ENCODE results near the gene CARMIL1.
"Not testable (repeated sequence)": the region's sequence is repeated elsewhere in the genome, so short reads cannot be mapped to it uniquely, and the experiment has no call there.

The CARMIL1 gene

GRCh38 chr6:25570578-25570977 is 291.4 kb downstream of the CARMIL1 start:
- Mint-ChIP-seq H3K27ac (no peak overlapping the region), H3K4me3 (no peak overlapping the region), H3K9me3 (no peaks in the 10 kb centered on the region), H3K27me3 (no peaks in the 10 kb centered on the region), H3K4me1 (ENCODE audit: low read depth) (no peaks in the 10 kb centered on the region), H3K36me3 (ENCODE audit: low read depth) (no peaks in the 10 kb centered on the region)

DNA sequence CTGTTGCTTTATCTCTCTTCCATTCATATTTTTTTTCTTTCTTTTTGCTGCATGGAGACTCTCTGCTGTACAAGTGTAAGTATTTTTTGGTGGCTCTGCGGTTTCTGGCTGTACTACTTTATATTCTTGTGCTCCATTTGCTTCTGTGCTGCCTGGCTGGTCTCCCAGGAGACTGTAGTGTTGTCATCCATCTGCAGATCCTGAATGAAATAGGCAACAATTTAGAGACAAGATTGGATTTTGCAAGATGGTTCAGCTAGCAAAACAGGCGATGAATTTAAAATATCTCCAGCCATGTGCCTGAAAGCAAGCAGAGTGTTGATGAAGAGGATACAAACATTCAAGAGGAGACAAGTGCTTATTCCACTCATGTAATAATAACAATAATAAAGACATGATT is 297.7 kb downstream of the CARMIL1 start:
- Mint-ChIP-seq H3K4me1 (ENCODE audit: low read depth) (peaks cover 9% of the 10 kb centered on the region), H3K9me3 (no peaks in the 10 kb centered on the region), H3K4me3 (no peak overlapping the region), H3K27me3 (no peaks in the 10 kb centered on the region), H3K36me3 (ENCODE audit: low read depth) (no peaks in the 10 kb centered on the region), H3K27ac (no peak overlapping the region)

DNA sequence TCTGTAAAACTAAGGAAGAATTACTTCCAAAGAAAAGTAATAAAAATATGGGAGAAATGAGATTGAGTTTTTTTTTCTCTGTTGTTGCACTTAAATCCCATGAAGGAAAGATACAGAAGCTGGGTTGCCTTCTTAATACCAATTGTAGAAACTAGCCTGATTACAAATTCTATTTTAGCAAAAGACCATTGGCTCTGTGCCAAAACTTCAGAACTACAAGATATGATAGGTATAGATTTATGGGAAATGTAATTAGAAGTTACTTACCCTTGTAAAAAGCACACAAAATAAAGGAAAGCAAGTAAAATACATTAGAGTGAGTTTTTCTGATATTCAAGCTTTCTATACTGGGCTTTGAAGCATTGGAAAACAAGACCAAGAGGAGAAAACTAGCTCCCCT is 299.4 kb downstream of the CARMIL1 start:
- Mint-ChIP-seq H3K36me3 (ENCODE audit: low read depth) (no peaks in the 10 kb centered on the region), H3K4me3 (no peak overlapping the region), H3K9me3 (no peaks in the 10 kb centered on the region), H3K4me1 (ENCODE audit: low read depth) (peaks cover 9% of the 10 kb centered on the region), H3K27ac (no peak overlapping the region), H3K27me3 (no peaks in the 10 kb centered on the region)

GRCh38 chr6:25579391-25579883 is 300.3 kb downstream of the CARMIL1 start:
- Mint-ChIP-seq H3K27ac (no peak overlapping the region), H3K4me3 (no peak overlapping the region), H3K9me3 (no peaks in the 10 kb centered on the region), H3K27me3 (no peaks in the 10 kb centered on the region), H3K4me1 (ENCODE audit: low read depth) (peaks cover 9% of the 10 kb centered on the region), H3K36me3 (ENCODE audit: low read depth) (no peaks in the 10 kb centered on the region)

GRCh38 chr6:25579902-25580495 is 300.8 kb downstream of the CARMIL1 start:
- no peaks in the 10 kb centered on the region for H3K27me3 Mint-ChIP-seq
- peak overlapping the region; percentile 32 for H3K27ac Mint-ChIP-seq
- H3K36me3 Mint-ChIP-seq (ENCODE audit: low read depth): no peaks in the 10 kb centered on the region
- peak overlapping the region; percentile 18 for H3K4me3 Mint-ChIP-seq
- H3K4me1 Mint-ChIP-seq (ENCODE audit: low read depth): peaks cover 9% of the 10 kb centered on the region
- no peaks in the 10 kb centered on the region for H3K9me3 Mint-ChIP-seq

DNA sequence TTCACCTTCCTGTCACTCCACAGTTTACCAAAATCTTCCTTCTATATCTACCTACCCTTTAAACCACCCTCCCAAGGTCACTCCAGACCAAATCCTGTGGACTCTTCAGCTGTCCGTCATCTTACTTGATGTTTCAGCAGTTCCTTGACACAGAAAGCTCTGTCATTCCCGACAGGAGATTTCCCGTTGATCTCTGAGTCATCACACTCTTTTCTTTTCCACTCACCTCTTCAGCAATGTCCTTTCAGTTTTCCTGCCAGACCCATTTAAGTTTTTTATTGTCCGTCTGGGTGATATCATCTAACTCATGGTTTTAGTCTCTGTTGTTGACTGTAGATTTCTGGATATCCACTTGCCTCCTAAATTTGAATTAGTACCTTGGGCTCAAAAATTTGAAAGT is 302.9 kb downstream of the CARMIL1 start:
- Mint-ChIP-seq H3K4me1 (ENCODE audit: low read depth) (peaks cover 9% of the 10 kb centered on the region), H3K27me3 (no peaks in the 10 kb centered on the region), H3K36me3 (ENCODE audit: low read depth) (no peaks in the 10 kb centered on the region), H3K27ac (no peak overlapping the region), H3K9me3 (no peaks in the 10 kb centered on the region), H3K4me3 (no peak overlapping the region)

GRCh38 chr6:25583099-25583498 is 303.9 kb downstream of the CARMIL1 start:
- no peaks in the 10 kb centered on the region for H3K27me3 Mint-ChIP-seq
- no peak overlapping the region for H3K4me3 Mint-ChIP-seq
- H3K4me1 Mint-ChIP-seq (ENCODE audit: low read depth): peaks cover 9% of the 10 kb centered on the region
- no peaks in the 10 kb centered on the region for H3K9me3 Mint-ChIP-seq
- no peaks in the 10 kb centered on the region for H3K36me3 Mint-ChIP-seq (ENCODE audit: low read depth)
- H3K27ac Mint-ChIP-seq: no peak overlapping the region

DNA sequence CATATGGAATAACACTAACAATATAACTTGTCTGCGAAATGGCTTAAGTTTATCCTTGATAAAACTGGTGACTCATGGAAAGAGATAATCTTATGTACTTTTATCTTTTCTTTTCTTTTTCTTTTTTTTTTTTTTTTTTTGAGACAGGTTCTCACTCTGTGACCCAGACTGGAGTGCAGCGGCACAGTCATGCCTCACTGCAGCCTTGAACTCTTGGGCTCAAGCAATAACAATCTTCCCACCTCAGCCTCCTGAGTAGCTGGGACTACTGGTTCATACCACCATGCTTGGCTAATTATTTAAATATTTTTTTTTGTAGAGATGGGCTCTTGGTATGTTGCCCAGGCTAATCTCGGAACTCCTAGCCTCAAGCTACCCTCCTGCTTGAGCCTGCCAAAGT is 304.7 kb downstream of the CARMIL1 start:
- H3K9me3 Mint-ChIP-seq: no peaks in the 10 kb centered on the region

GRCh38 chr6:25585225-25585624 is 306.1 kb downstream of the CARMIL1 start:
- peaks cover 3% of the 10 kb centered on the region for H3K4me1 Mint-ChIP-seq (ENCODE audit: low read depth)
- H3K27ac Mint-ChIP-seq: no peak overlapping the region
- no peaks in the 10 kb centered on the region for H3K27me3 Mint-ChIP-seq
- H3K9me3 Mint-ChIP-seq: no peaks in the 10 kb centered on the region
- H3K36me3 Mint-ChIP-seq (ENCODE audit: low read depth): no peaks in the 10 kb centered on the region
- H3K4me3 Mint-ChIP-seq: no peak overlapping the region

More for the DNA sequence above, 304.7 kb downstream of the CARMIL1 start:
- Mint-ChIP-seq H3K4me1 (ENCODE audit: low read depth) (peaks cover 9% of the 10 kb centered on the region), H3K27ac (no peak overlapping the region), H3K27me3 (no peaks in the 10 kb centered on the region), H3K36me3 (ENCODE audit: low read depth) (no peaks in the 10 kb centered on the region), H3K4me3 (no peak overlapping the region)

- H3K4me1 Mint-ChIP-seq (ENCODE audit: low read depth); H3K4me3 Mint-ChIP-seq; H3K27me3 Mint-ChIP-seq; H3K36me3 Mint-ChIP-seq (ENCODE audit: low read depth); H3K27ac Mint-ChIP-seq; H3K9me3 Mint-ChIP-seq: not testable (repeated sequence)
These were observed 306.9 kb downstream of the CARMIL1 start for GRCh38 chr6:25586119-25586518.

- no peaks in the 10 kb centered on the region for H3K4me1 Mint-ChIP-seq (ENCODE audit: low read depth)
- H3K27ac Mint-ChIP-seq: no peak overlapping the region
- no peaks in the 10 kb centered on the region for H3K36me3 Mint-ChIP-seq (ENCODE audit: low read depth)
- no peak overlapping the region for H3K4me3 Mint-ChIP-seq
- H3K9me3 Mint-ChIP-seq: no peaks in the 10 kb centered on the region
- no peaks in the 10 kb centered on the region for H3K27me3 Mint-ChIP-seq
These were observed 307.8 kb downstream of the CARMIL1 start for GRCh38 chr6:25586927-25587326.

DNA sequence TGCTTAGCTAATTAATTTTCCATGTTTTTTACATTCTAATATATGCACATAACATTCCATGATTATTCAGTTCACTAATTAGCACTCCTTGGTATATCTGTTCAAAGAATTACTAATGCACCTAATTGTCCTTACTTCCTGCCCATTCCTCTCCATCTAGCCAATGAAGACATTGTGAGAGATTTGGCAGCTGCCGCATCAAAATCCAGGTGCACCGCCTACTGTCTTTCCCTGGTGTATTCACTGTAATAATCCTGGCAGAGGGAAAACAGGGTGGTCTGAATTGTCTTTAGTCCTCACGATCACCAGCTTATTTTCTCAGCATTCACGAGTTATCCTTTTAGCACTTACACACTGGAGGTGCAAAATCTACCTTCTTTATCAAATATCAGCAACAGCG is 311.8 kb downstream of the CARMIL1 start:
- Mint-ChIP-seq H3K27ac (no peak overlapping the region), H3K9me3 (no peaks in the 10 kb centered on the region), H3K36me3 (ENCODE audit: low read depth) (no peaks in the 10 kb centered on the region), H3K4me3 (no peak overlapping the region), H3K27me3 (no peaks in the 10 kb centered on the region), H3K4me1 (ENCODE audit: low read depth) (no peaks in the 10 kb centered on the region)

DNA sequence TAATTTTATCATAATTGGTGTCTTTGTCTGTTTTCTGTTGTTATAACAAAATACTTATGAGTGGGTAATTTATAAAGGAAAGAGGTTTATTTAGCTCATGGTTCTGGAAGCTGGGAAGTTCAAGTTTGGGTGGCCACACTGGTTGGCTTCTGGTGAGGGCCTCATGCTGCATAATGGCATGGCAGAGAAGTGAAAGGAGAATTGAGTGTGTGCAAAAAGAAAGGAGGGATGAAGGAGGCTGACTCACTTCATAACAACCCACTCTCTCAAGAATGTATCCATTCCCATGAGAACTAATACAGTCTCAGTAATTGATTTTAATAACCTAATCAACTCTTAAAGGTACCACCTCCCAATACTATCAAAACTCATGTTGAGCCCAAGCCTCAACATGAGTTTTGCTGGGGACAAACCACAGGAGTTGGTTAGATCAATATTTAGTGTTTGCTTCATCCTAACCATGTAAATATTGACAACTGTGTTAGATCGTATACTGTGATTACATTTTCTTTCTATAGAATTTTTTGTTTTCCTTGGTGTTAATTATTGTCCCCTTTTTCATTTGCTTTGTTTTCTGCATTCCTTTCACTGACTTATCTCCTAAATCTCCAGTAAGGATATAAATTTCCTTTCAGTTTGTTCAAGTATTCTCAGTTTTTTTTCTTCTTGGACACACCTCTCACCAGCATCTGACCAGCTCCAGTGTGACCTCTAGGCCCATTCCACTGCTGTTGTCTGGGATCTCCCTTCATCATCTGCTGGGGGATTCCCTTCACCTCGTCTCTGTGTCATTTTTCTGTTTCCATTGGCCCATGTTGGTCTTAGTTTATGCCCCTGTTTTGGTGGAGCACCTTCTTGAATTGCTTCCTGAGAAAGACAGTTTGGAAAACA is 318.0 kb downstream of the CARMIL1 start:
- Mint-ChIP-seq H3K27me3 (no peaks in the 10 kb centered on the region), H3K4me3 (no peak overlapping the region), H3K27ac (no peak overlapping the region), H3K9me3 (no peaks in the 10 kb centered on the region), H3K4me1 (ENCODE audit: low read depth) (no peaks in the 10 kb centered on the region), H3K36me3 (ENCODE audit: low read depth) (no peaks in the 10 kb centered on the region)

- no peaks in the 10 kb centered on the region for H3K27me3 Mint-ChIP-seq
- no peak overlapping the region for H3K27ac Mint-ChIP-seq
- no peaks in the 10 kb centered on the region for H3K9me3 Mint-ChIP-seq
- H3K4me1 Mint-ChIP-seq (ENCODE audit: low read depth): no peaks in the 10 kb centered on the region
- no peak overlapping the region for H3K4me3 Mint-ChIP-seq
- H3K36me3 Mint-ChIP-seq (ENCODE audit: low read depth): no peaks in the 10 kb centered on the region
These were observed 320.4 kb downstream of the CARMIL1 start for GRCh38 chr6:25599516-25600085.

Measured in stimulated activated naive CD8-positive, alpha-beta T cell treated with anti-CD3 and anti-CD28 coated beads, Interleukin-15, Interleukin-2, amounts not matched to agents 100 ng/mL and 50 ng/mL, for 24 hours (primary cell).